HuH-7 (cell line): Measurements from ENCODE around the gene PLA2G4A.
A peak's percentile ranks its signal among the peaks of the same experiment; 100 is the strongest.
"Not testable (repeated sequence)": the region's sequence is repeated elsewhere in the genome, so short reads cannot be mapped to it uniquely, and the experiment has no call there.

Experiments
- DNase-seq: peaks from one replicate; pipeline ENCODE4 v3.0.0; 2011; ENCODE audit warnings: low spot score

The PLA2G4A gene

GRCh38 chr1:186922814-186923213 lies 94.1 kb downstream of the PLA2G4A start:
- not testable (repeated sequence) for DNase-seq

DNA sequence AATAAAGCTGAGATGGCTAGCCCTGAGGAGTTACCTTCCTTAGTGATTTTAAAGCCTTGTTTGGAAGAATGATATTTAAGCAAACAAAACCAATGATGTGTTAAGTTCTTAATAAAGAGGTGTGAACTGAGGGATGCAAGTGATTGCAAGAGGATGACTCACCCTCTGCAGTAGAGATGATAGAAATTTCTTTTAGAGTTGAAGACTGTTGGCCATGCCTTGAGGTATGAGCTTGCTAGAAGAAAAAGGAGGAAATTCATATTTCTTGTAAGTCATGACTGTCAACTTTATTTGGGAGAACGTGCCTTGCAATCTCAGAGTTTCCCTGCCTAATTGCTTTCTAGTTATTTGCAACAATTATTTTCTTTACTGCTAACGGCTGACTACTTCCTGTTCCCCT lies 94.7 kb downstream of the PLA2G4A start:
- no peak for DNase-seq

DNA sequence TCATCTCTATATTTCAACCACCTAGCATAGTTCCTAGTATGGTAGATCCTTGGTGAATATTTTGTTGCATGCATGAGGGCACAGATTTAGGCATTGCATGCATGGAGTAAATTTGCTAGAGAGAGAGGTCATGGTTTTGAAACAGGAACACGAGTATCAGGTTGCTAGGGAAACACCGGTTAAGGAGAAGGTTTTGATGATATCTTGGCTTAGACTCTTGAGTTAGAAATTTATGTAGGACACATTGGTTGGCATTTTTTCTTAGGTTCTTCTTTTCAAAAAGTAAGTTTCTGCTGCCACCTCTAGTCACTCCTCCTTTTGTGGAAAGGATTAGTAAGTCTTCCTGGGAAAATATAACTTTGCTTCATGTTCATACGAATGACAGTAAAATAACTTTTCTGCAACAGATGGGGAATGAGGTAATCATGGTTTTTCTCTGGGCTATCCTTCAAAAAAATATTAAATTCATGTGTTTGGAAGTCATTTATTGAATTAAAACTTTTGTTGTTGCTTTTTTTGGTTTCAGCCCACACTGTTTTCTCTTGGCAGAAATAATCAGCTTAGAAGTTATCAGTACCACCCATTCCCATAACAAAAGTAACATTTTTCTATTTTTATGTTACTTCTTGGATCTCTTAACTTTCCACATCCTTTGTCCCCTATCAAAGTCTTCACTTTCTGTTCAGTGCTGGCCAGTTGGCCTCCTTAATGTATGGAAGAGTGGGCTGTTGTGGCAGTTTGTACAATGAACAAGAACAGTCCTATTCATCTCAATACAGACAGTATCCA lies 97.3 kb downstream of the PLA2G4A start:
- DNase-seq = no peak

- no peak for DNase-seq
Measured at GRCh38 chr1:186927884-186928283, 99.1 kb downstream of the PLA2G4A start.

- no peak for DNase-seq
Measured at GRCh38 chr1:186930238-186930637, 101.5 kb downstream of the PLA2G4A start.

DNA sequence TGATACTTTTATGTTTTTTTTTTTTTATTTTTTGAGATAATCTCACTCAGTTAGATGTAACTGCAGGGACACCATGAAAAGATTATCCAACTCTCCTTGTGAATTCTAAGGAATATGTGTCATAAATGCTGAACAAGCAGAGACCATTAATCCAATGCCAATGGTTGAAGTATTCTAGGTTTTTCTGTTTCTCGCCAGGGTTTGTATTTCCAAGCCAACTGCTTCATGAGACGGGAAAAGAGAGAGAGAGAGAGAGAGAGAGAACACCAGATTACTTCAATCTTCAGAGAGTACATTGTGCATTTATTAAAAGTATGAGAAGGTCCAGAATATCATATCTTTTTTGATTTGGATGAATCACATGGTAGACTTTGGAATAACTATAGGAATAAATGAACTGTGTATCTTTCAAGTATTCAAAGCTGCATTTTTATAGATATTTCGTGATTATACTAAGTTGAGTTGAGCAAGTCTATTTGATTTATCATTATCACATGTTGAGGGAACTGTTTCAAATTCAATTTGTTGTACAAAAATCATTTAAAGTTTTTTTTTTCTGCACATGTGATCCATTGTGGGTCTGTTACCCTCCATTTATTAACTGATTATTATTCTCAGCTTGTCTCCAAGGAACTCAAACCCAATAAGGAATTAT lies 108.4 kb downstream of the PLA2G4A start:
- no peak for DNase-seq

DNA sequence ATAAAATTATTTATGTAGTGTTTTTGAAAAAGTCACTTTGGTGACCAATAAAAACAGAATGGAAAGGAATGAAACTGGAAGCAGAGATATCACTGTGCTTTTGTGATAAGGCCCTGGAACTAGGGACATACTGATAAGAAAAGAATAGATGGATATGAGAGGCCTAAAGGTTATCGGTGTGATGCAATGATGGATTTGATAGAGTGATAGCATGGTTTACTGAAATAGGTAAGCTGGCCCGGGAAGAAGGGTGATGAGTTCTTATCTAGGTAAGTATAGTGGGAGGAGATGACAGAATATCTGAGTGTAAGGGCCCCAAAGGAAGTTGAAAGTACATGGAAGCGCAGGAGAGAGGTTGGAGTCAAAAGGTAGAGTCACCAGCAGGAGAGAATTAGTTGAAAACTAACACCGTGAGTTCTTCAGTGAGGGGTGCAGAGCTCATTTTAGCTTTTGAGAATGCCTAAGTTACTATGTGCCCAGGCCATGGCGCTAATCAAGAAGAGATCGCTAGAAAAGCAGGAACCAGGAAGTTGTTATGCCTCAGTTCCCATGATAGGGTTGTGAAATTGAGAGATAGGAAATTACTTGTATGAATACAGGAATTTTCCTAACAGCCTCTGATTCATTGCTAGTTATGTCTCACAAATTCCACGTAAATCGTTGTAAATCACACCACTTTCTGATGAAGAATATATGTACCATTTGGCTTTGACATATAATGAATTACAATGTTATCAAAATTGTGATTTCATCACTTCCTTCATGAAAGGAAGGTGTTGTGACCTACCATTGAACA lies 115.3 kb downstream of the PLA2G4A start:
- no peak for DNase-seq

GRCh38 chr1:186945146-186945545 lies 116.4 kb downstream of the PLA2G4A start:
- DNase-seq = no peak

DNA sequence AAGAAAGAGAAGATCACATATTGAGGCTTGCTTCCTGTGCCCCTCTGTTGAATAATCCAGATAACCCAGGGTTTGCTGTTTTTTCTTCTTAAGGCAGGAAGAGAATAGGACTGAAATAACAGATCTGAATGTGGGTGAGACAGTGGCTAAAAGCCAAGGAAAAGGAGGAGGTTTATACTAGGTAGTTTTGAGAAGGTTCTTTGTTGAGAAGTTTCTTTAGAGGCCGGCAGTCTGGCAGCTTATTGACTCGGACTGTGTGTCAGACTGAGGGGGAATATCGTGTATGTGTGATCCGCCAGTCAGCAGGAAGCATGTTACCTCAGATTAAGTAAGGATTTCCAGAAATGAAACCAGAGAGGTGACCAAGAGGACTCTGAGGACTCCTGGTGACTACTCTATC lies 119.8 kb downstream of the PLA2G4A start:
- DNase-seq = no peak

GRCh38 chr1:186949173-186949572 lies 120.4 kb downstream of the PLA2G4A start:
- no peak for DNase-seq

DNA sequence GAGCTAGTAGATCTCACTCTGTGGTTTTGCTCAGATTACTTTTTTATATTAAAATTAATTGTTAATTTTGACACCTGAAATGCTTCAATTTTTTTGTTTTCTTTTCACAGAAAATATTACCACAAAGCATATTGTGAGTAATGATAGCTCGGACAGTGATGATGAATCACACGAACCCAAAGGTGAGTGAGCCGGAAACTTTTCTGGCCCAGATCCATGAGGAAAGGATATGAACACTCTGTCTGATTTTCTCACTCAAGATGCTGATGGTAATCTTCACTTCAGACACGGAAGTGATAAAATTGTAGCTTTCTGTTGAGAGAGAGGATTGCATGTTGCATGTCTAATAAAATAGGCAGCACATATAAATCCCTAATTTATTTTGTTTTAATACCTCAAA lies 121.8 kb downstream of the PLA2G4A start:
- DNase-seq = no peak

GRCh38 chr1:186953876-186954275 lies 125.1 kb downstream of the PLA2G4A start:
- DNase-seq = no peak

DNA sequence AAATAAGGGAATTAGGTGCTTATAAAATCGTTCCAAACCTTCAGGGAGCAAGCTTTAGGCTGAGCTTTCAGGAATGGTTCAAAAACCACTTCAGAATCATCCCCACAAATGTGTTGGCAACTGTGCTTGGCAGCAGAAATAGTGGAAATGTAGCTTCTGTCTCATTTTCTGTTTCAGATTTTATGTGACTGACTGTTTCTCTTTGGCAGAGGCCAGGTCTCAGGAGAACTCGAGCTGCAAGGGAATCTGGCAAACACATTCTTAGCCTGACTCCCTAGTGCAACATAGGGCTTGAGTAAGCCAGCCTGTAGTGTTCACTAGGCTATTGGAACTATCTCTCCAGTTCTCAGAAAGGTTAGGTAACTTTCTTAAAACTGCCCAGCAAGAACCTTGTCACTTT lies 128.6 kb downstream of the PLA2G4A start:
- DNase-seq = no peak

- DNase-seq = no peak
Measured at GRCh38 chr1:186958520-186958919, 129.8 kb downstream of the PLA2G4A start.

DNA sequence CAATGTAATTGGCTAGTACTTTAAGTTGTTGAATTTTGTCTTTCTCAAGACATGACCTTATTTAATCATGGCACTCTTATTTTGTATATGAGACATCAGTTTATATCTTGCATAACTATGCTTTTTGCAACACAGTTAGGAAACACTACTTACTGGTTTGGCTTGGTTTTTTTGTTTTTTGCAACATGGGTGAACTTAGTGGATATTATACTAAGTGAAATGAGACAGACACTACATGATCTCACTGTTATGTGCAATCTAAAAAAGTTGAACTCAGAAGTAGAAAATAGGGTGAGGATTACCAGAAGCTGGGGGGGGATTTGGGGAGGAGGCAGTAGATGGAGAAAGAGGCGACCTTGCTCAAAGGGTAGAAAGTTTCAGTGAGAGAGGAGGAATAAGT lies 132.1 kb downstream of the PLA2G4A start:
- DNase-seq = no peak

DNA sequence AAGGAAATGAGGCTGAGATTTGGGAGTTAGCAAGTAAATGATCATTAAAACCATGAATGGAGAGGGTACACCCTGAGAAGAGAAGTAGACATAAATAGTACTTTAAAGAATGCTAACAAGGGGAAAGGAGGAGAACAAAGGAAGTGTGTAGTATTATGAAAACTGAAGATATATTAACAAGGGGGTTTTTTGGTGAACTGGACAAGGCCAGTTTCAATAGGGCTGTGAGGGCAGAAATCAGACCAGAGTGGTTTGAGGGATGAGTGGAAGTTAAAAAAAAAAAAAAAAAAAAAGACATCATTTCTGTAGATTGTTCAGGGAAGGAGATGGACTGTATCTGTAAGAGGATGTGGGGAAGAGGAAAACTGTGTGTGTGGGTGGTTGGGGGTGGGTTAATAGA lies 137.1 kb downstream of the PLA2G4A start:
- no peak for DNase-seq

DNA sequence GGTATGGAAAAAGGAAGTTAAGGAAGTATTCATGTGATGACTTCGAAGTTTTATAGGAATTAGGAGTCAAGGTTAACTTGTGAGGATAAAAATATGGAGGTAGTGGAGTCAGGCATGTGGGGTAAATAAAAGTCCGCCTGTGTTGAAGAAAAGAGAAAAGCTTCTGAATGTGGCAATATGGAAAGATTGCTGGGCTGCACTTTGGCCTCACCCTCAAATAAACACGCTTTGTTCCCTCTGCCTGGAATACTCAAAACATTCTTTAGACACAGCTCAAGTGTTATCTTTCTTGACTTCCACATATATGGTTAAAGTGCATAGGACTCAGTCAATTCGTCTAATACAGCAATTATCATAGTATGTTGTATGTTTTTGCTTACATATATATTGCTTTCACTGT lies 137.7 kb downstream of the PLA2G4A start:
- DNase-seq = peak; percentile 3

DNA sequence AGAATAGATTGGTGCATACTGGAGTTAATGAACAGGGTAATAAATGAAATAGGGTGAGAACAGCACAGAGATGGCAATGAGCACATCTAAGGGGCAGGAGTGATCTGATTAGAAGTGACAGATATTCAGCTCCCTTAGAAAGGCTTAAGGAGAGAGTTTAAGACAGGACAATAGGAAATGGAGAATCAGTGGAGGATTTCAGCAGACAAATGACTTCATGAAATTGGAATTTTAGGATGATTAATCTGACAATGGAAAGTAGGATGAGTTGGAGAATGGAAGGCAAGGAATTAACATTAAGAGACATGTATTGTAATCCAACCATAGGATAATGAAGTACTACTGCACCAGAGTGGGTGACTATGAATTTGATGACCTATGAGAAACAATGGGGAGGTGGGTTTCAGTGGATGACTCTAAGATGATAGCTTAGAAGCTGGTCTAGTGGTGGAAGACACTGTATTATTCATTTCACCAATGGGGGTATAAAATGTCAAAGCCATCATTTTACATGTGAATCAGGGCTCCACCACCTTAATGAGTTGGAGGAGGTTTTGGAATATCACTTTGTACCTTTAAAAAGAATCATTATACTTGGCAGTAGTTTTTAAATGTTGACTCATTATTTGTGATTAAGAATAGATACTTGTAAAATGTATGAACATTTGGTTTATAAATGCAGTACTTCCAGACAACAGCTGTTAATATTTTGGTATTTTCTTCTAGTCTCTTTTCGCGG lies 139.1 kb downstream of the PLA2G4A start:
- no peak for DNase-seq

- DNase-seq = no peak
Measured at GRCh38 chr1:186974774-186975181, 146.0 kb downstream of the PLA2G4A start.

GRCh38 chr1:186975220-186975619 lies 146.5 kb downstream of the PLA2G4A start:
- DNase-seq = no peak

- no peak for DNase-seq
Measured at GRCh38 chr1:186976700-186977099, 148.0 kb downstream of the PLA2G4A start.

DNA sequence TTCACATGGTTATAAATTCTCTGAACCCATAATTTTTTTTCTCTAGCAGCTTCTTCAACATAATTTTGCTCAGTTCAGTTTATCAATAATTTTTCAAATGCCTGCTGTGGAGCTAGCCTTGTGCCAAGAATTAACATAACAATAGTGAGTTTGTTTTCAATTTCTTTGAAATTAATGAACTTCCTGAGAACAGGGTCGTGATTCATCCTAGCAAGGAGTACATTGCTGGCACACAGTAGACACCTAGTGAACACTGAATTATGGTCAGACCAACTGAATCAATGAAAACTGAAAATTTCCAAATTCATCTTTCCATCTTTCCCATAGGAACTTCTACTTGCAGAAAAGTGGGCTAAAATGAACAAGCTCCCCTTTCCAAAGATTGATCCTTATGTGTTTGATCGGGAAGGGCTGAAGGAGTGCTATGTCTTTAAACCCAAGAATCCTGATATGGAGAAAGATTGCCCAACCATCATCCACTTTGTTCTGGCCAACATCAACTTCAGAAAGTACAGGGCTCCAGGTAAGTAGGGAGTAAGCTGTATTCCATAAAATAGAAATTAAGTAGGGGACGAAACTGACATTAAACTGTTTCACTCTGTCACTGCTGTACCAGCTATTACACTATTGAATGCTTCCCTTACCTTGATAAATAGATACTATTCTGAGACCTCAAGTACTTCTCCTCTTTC lies 148.7 kb downstream of the PLA2G4A start:
- DNase-seq = no peak
